Measurements from ENCODE around the gene DENND4A.

DENND4A gene

DNA sequence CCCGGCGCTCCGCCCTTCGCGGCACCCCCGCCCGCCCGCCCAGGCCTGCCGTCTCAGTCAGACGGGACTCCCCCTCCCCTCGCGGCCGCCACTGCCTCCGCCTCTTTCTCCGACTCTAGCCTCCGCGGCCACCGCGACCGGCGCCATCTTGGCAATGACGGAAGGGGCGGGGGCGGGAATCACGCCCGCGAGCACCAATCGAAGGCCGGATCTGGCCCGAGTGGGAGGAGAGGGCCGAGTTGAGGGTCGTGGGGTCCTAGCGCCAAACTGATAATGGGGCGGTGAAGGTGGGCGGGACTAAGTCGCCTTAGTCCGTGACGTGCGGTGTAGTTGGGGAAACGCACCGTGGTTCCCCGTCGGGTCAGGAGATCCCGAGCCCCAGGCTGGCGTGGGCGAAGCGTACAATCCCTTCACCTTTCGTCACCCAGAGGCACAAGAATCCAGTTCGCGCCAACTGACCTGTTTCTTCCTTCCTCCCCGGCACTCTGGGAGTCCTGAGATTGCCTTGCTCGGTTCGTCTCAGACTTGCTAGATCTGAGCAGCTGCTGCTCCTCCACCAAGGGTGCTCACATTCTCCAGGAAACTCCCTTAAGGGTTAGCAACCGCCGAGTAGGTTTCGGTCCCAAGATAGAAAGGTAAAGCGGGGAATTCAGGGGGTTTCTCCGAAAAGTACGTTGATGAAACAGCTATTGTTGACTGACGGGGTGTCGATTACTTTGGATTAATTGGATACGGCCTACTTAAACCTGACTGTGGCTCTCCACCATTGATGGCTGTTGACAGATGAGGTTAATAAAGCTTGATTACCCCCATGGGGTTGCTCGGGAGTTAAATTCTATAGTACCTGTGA, at the start of gene DENND4A:
Gene DENND4A (minus strand): TSS at position 156 of the 850 bp plus-strand sequence. CDS start 35,843 bp downstream, outside the sequence.
- peak; percentile 87 for DNase-seq

DNA sequence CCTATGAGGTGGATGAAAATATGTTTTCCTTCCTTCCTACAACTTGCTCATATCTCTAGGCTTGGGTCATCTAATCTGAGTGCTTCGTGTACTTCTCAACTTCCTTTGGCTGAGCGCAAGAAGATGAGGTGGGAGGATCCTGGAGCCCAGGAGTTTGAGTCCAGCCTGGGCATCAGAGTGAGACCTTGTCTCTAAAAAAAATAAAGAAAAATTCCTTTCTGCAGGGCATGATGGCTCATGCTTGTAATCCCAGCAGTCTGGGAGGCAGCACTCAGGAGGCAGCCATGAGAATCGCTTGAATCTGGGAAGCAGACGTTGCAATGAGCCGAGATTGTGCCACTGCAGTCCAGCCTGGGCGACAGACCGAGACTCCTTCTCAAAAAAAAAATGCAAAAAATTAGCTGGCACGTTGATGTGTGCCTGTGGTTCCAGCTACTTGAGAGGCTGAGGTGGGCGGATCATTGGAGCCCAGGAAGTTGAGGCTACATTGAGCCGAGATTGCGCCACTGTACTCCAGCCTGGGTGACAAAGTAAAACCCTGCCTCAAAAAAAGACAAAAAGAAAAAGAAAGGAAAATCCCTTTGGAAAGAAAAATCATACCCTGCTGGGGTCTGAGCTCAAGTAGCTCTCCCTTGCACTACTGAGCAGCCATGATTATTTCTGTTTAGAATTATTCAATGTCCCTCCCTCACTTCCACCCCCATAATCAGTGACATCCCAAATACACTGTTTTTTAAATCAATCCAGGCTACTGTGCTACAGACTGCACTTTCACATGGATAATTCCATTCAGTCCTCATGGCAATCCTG, 49.2 kb upstream of the DENND4A start:
- DNase-seq = no peak

DNA sequence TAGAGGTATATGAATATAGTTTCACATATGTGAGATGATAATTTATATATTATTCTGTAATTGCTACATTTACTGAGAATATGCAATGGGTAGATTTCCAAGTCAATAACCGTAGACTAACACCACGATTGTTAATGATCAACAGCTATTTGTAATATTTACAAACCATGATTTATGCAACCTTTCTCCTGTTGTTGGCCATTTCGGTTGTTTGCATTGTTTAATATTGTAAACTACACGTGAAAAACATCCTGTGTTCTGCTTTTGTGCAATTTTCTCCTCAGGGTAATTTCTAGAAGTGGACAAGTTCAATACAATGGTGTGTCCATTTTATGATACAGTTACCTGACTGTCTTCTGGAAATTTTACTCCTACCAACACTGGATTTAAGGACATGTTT, 47.9 kb upstream of the DENND4A start:
- DNase-seq = no peak

DNA sequence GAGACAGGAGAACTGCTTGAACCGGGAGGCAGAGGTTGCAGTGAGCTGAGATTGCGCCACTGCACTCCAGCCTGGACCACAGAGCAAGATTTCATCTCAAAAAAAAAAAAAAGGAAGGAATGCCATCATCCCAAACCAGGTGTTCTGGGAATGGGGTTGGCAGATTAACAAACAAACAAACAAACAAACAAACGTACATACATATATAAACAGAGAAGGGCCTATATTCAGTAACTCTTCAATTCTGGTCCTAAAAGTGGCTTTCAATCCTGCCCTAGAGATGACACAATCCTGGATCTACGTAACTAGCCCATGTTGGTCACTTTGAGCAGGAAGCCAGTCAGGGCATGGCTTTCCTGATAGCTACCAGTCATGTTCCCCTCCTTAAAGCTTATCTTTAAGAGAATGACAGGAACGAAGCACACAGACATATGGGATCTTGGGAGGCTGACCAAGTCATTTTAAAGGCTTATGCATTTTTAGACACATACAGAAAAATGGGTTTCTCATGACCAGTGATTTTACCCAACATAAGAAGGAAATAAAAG, 47.3 kb upstream of the DENND4A start:
- no peak for DNase-seq

DNA sequence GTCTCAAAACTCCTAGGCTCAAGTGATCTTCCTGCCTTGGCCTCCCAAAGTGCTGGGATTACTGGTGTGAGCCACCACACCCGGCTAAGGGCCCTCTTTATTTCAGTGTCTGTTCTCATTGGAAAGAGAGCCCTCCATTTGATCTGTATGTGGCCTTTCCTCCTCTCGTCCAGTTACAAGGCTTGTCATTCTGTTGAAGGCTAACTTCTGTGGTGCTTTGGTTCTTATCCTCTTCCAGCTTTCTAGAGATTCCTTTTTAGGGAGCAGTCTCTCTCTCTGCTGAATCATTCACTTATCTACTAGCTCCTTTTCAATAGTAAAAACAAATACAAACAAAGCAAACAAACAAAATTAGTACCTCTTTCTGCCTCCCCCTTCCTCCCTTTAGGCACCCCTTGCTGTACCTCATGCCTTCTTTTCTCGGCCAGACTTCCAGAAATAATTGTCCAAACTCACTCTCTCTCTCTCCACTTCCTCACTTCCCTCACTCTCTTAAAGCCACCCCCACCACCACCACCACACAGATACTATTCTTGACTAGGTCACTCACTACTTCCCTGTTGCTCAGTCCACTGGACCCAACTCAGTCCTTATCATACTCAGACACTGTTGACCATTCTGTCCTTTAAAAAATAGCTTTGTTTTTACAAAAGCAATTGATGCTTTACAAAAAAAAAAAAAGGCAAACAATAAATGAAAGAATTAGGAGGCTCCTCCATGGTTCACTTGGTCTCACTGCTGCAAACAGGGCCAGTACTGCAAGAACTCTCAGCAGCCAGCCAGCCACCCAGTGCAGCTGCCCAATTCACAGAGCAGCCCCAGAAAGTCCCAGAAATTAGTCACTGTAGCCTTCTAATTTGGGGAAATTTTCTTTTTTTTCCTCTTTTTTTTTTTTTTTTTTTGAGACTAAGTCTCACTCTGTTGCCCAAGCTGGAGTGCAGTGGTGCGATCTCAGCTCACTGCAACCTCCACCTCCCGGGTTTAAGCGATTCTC, 45.5 kb upstream of the DENND4A start:
- no peak for DNase-seq

DNA sequence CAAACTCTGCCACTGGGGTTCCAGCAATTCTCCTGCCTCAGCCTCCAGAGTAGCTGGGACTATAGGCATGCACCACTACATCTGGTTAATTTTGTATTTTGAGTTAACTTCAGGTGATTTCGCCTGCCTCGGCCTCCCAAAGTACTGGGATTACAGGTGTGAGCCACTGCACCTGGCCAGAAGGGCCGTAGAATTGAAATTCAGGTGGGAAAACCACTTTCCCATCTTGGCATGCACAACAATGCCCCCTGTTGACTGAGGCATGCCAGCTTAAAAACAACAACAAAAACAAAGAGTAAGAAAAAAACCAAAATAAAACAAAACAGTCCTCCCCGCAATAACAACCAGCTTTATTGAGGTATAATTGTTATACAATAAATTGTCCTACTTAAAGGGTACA, 44.6 kb upstream of the DENND4A start:
- no peak for DNase-seq

DNA sequence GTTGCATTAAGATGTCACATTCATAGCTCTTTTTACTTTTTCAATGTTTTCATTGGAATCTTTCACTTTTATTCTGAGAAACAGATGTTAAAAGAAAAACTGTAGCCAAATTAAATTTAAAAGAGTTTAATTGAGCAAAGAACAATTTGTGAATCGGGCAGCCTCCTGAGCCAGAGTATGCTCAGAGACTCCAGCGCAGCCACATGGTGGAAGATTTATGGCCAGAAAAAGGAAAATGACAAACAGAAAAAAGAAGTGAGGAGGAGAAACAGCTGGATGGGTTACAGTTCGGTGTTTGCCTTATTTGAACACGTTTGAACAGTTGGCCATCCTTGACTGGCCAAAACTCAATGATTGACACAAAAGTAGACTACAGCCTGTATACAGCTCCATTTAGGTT, 43.4 kb upstream of the DENND4A start:
- DNase-seq = no peak

DNA sequence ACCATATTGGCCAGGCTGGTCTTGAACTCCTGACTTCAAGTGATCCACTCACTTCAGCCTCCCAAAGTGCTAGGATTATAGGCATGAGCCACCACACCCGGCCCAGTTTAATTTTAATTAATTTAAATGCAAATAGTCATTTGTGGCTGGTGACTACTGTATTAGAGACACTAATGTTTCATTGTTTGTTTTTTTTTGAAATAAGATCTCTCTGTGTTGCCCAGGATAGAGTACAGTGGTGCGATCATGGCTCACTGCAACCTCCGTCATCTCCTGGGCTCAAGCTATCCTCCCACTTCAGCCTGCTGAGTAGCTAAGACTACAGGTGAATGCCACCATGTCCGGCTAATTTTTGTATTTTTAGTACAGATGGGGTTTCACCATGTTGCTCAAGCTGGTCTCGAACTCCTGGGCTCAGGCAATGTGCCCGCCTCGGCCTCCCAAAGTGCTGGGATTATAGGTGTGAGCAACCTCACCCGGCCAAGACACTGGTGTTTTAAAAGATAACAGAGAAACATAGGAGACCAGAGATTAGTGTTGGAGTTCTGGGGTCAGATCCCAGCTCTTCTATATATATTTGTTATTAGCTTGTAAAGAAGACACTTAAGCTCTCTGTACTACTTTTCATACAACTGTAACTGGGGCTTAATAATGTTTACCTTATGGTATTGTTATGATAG, 42.6 kb upstream of the DENND4A start:
- no peak for DNase-seq

DNA sequence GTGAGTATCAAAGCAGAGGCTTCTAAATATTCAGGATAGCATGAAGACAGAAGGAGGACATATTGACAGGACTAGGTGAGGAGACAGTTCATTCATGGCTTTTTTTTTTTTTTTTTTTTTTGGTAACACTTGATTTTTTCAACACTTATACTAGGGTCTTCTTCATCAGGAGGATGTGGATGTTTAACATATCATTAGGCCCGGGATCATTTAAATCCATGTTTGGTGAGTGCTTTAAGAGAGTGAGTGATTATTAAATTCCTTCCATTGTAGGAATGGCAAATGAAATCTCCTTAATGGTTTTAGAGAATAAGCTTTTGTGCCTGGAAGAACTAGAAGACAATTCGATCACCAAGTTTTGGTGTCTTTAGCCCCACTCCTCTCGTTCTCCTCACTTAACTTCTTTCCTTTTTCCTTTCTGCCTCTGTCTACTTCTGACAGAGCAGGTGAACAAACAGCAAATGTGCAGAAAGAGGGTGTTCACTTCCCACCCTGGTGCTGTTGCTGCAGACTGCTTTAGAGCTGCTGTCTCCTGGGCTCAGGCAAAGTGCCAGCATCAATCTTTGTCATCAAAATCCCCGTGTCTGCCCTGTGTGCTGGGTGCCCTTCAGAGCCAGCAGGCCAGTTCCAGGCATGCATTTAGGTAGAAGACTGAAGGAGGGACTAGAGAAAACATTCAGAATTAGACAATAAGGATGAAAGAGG, 41.6 kb upstream of the DENND4A start:
- no peak for DNase-seq

DNA sequence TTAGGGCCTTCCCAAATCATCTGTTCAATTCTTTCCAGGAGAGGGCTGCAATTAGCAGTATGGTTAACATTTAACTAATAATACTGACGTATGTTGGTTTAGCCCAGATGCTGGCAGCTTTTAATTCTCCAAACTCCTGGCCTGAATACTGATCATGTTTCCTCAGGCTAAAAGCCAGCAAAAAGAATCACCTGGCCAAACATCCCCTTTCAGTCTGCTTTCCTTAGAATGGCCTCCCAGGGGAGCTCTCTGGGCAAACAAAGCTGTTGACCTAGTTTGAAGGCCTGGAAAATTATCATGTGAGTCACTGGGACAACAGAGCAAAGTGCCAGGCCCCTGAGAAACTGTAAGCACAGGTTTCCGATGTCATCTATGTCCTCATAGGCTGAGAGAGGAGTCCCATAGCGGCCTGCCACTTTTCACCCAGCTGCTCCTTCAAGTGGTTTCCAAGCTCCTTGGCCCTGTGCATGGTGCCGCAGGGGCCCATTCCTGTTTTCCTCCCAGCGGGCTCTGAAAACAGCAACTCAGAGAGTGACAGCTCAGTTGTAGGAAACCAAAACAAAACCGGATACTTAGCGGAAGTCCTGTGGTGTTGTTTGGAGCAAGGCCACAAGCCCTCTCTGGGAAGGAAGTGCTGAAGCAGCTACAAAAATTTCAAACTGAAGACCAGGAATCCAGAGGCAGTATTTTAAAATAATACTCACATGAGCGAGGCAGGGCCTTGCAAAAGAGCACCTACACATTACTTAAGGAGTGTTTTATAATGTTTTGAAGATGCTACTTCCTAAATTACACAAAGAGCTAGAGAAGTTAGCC, 40.7 kb upstream of the DENND4A start:
- DNase-seq = peak; percentile 96

DNA sequence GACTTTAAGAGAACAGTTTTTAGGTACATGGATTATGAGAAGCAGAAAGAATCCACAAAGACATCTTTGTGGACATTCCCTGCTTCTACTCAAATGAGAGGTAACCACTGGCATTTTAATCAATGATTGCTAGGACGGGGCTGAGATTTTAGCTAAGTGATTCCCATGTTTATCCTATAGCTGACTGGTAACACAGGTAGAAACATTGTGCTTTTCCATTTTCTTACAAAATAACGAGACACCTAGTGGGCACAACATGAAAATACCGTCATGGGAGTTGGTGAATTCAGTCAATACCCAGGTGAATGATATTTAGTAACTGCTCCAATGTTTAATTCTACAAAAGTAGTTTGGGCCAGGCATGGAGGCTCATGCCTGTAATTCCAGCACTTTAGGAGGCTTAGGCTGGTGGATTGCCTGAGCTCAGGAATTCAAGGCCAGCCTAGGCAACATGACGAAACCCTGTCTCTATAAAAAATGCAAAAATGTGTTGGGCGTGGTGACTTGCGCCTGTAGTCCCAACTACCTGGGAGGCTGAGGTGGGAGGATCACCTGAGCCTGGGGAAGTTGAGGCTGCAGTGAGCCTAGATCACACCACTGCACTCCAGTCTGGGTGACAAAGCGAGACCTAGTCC, 37.2 kb upstream of the DENND4A start:
- no peak for DNase-seq

DNA sequence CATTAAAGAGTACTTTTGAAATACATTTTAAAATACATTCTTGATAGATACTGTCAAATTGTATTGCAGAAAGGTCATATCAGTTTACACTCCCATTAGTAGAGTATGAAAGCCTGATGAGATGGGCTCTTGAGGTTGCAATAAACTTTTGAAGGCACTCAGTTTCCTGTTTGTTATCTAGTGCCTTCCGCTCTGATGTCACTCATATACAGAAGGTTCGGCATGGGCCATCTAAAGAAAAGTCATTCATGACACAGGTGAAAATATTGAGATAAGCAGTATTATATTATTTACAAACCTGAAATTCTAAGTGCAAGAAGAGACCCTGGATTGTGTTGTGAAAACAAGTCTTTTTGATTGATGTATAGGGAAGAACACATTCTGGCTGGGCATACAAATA, 36.5 kb upstream of the DENND4A start:
- DNase-seq = no peak

DNA sequence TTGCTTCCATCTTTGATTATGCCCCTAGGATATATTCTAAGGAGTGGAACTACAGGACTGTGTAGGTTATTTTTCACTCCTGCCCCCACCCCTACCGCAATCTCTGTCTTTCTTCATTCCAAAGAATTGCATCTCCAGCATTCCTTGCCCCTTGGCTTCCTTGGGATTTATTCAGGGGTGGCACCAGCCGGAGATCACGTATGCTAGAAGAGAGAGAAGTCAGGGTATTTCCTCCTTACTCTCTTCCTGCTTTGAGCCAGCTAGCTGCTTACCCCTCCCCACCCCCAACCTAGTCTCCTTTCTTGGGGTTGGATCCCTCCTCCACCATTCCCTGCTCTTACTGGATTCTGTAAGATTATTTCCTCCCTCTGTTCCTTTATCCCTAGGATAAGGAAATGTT, 35.0 kb upstream of the DENND4A start:
- DNase-seq = no peak

DNA sequence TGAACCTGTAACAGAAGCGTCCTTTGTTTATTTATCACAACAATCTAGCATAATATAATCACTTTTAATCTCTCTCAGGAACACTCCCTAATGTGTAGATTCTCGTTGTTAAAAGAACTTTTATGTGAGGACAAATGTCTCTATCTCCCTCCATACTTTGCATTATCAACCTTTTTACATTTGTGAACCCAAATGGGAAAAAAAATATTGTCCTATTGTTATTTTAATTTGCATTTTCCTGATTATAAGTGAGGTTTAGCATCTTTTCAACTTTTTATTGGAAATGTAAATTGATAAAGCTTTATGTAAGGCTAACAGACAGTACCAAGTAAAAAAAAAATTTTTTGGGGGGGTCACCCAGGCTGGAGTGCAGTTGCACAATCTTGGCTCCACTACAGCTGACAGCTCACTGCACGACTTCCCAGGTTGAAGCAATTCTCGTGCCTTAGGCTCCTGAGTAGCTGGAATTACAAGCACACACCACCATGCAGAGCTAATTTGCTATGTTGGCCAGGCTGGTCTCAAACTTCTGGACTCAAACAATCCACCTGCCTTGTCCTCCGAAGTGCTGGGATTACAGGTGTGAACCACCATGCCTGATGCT, 33.0 kb upstream of the DENND4A start:
- no peak for DNase-seq

DNA sequence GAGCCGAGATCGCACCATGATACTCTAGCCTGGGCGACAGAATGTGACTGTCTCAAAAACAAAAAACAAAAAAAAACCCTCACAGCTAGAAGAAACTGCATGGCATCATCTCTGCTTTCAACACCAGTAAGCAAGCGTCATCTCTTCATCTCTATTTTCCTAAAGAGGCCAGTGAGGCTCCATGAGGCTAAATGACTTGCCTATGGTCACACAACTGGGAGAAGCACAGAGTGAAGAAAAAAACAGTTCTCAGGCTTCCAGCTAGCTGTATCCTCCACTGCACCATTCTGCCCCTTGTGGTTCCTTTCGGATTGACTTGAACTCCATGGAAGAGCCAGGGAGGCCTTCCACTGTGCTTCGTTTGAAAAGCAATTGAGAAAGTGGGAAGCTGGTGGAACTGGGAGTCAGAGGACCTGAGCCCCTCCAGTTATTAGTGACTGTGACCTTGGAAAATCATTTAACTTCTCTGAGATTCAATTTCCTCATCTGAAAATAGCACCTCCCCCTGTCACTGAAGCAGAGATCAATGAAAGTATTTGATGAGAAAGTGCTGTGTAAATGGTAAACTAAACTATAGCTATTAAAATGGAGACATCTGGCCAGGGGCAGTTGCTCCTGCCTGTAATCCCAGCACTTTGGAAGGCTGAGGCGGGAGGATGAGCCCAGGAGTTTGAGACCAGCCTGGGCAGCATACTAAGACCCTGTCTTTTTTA, 32.1 kb upstream of the DENND4A start:
- DNase-seq = peak; percentile 32

DNA sequence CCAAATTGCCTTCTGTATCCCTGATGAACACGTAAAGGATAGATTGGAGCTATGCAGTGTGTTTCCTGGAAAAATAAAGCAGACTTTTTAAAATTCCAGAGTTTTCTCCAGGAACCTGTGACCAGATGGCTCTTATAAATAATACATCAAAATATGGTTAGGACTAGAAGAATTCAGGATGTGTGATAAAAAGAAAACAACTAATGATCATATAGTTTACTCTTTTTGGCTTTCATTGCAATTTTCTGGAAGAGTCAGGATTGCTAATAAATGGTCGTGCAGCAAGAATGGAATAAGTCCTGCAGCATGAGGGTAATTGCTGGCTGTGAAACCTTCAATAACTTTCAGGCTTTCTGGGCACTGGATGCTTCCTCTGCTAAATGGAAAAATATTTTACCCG, 30.2 kb upstream of the DENND4A start:
- DNase-seq = no peak

DNA sequence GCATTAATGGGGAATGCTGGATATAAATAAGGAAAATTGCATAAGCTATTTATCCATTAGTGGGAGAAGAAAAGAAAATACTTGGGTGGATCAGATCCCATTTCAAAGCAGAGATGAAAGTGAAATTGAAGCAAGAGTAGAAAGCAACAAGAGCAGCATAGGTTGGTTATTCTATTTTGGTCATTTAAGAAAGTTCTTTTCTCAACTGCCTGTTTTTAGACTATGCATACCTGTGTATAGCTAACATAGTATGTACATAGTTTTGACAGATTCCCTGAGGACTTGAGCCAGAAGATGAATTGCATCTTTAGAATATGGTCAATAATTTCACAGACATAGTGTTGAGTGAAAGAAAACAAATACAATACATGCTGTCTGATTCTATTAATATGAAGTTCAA, 29.0 kb upstream of the DENND4A start:
- DNase-seq = no peak

DNA sequence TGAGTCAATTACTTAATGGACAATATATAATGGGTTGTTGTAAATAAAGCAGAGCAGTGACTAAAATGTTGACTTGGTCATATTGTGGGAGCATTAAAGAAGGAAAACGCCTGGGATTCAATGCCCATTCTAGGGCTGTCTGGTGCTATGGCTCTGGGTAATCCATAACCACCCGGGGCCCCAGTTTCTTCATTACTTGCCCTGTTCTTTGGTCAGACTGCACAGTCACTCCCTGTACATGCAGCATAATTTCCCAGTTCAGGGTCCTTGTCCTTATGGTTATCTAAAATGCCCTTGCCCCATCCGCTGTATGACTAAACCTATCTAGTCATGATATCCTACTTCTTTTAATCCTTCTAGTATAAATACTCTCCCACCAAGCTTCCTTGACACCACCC, 27.5 kb upstream of the DENND4A start:
- no peak for DNase-seq
